ENCODE data around the gene NDUFS8.

Gene NDUFS8

GRCh38 chr11:68052137-68052873 lies 21.8 kb downstream of the NDUFS8 start:
- DNase-seq = no peak

- DNase-seq = no peak
Measured at GRCh38 chr11:68053117-68053516, 22.6 kb downstream of the NDUFS8 start.

GRCh38 chr11:68053981-68054812 lies 23.7 kb downstream of the NDUFS8 start:
- DNase-seq = no peak

GRCh38 chr11:68056317-68057285 lies 26.1 kb downstream of the NDUFS8 start:
- no peak for DNase-seq

GRCh38 chr11:68057807-68058206 lies 27.3 kb downstream of the NDUFS8 start:
- no peak for DNase-seq

GRCh38 chr11:68061508-68061907 lies 31.0 kb downstream of the NDUFS8 start:
- DNase-seq = no peak

GRCh38 chr11:68064926-68065325 lies 34.4 kb downstream of the NDUFS8 start:
- no peak for DNase-seq

- DNase-seq = no peak
Measured at GRCh38 chr11:68065841-68066240, 35.4 kb downstream of the NDUFS8 start.

GRCh38 chr11:68066742-68067141 lies 36.3 kb downstream of the NDUFS8 start:
- DNase-seq = no peak

GRCh38 chr11:68067991-68068390 lies 37.5 kb downstream of the NDUFS8 start:
- DNase-seq = no peak

GRCh38 chr11:68071281-68072048 lies 41.0 kb downstream of the NDUFS8 start:
- no peak for DNase-seq

GRCh38 chr11:68074584-68075352 lies 44.3 kb downstream of the NDUFS8 start:
- DNase-seq = no peak

- DNase-seq = no peak
Measured at GRCh38 chr11:68076371-68077042, 46.0 kb downstream of the NDUFS8 start.

GRCh38 chr11:68077617-68078582 lies 47.4 kb downstream of the NDUFS8 start:
- no peak for DNase-seq

GRCh38 chr11:68080860-68081259 lies 50.4 kb downstream of the NDUFS8 start:
- DNase-seq = no peak

- DNase-seq = no peak
Measured at GRCh38 chr11:68081691-68082090, 51.2 kb downstream of the NDUFS8 start.

GRCh38 chr11:68082481-68082880 lies 52.0 kb downstream of the NDUFS8 start:
- DNase-seq = no peak

GRCh38 chr11:68083517-68083916 lies 53.0 kb downstream of the NDUFS8 start:
- DNase-seq = no peak
